GM18867 (cell line): ENCODE results near the gene OR6F1.
"Not testable (repeated sequence)": the region's sequence is repeated elsewhere in the genome, so short reads cannot be mapped to it uniquely, and the experiment has no call there.

ENCODE experiments used
- ATAC-seq: cut with Tn5 transposase; IDR thresholded peaks from one replicate; pipeline ENCODE4 v1.9.1; 2021; ENCODE audit warnings: mild to moderate bottlenecking, moderate library complexity; ENCODE audit not compliant: unreplicated experiment

OR6F1 gene

GRCh38 chr1:247716546-247716945 is at the start of gene OR6F1:
Gene OR6F1 (minus strand): TSS chr1:247716646. CDS start chr1:247712755, 3,891 bp downstream.
- no peak for ATAC-seq

DNA sequence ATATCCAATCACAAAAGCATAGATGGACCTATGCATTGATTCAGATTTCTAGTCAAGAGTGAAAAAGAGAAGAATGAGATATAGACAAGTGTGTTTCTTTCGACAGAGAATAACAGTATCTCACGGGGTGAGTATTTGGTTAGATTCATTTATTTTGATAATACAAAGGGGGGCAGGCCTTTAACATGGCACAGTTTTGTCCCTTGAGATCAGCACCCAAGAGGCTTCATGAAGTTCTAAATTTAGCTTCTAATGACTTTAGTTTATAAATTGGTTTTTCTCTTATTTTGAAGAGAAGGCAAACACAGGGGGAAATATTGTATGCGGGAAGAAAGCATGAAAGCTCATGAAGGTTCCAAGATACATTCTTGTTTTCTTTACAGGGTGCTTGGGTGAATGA is 44.0 kb upstream of the OR6F1 start, which contains the start of gene OR1C1:
TSS of gene OR1C1 (minus strand) at position 101 of the 400 bp plus-strand sequence. CDS start 2,150 bp downstream, outside the sequence.
- ATAC-seq, result no peak

- ATAC-seq, result not testable (repeated sequence)
These were observed 37.9 kb upstream of the OR6F1 start for GRCh38 chr1:247754311-247754710.

- no peak for ATAC-seq
These were observed 33.4 kb upstream of the OR6F1 start for GRCh38 chr1:247749870-247750269.

DNA sequence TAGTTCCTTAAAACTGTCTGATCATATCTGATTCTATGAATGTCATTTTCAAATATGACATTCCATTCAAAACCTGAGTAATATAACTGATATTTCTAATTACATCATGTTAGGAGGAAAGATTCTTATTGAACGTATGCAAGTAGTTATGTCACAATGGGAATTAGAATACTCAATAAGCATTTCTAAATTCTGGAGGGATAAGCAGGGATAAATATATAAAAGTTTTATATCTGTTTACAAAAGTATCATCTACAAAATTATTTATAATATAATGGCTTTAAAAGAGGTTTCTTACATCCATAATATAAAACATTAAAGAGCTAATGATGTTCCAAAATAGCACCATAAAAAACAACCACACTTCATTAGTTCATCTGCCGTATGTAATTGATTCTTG is 31.6 kb upstream of the OR6F1 start, which contains the start of gene OR14A2:
TSS of gene OR14A2 (minus strand) at position 101 of the 400 bp plus-strand sequence.
- no peak for ATAC-seq

DNA sequence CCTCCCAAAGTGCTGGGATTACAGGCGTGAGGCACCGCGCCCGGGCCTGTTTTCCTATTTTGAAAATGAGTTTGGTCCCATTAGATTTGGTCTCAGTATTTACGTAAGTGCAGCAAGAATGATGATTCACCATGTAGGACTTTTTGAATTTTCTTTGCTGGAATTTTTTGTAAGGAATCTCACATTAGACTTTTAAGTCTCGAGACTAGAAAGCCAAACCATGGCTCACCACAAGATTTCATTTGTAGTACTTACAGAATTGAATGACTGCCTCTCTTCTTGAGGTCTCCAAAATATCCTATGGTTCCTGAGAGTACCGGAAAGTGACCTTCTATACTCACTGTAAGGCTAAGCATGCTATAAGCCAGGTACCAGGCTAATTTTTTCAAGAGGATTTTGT is 31.2 kb upstream of the OR6F1 start:
- no peak for ATAC-seq

- no peak for ATAC-seq
These were observed 30.0 kb upstream of the OR6F1 start for GRCh38 chr1:247746391-247746935.

DNA sequence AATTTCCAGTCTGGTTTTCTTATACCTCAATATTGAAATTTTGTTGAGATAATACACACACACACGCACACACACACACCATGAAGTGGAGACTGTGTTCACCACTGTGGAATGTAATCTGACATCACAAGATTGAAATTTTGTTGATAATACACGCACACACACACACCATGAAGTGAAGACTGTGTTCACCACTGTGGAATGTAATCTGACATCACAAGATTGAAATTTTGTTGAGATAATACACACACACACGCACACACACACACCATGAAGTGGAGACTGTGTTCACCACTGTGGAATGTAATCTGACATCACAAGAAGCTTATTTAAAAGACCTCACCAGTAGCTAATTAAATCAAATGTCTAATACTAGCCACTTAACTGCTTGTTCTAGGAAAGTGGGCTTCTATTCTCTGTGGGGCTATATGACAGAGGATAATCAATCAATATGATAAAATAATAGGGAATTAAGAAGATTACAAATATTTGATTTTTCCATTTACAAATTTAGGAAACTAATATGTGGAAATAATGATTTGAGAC is 25.8 kb upstream of the OR6F1 start:
- not testable (repeated sequence) for ATAC-seq

DNA sequence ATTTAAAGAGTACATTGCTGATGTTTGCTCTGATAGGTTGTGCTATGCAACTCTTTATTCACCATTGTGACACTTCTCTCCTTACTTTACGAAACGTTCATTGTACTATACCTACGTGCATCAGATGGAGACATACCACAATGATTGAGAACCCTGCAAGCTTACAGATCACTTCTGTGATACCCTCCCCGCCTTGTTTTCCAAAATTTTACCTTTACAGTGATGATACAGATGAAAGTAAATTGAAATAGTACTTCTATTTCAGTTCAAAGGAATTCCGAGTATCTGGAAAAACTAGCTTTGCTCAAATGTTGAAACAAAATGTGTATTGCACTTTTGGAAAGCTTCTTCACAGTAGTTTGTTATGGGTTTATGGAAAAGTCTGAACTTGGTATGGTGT is 25.3 kb upstream of the OR6F1 start:
- no peak for ATAC-seq

DNA sequence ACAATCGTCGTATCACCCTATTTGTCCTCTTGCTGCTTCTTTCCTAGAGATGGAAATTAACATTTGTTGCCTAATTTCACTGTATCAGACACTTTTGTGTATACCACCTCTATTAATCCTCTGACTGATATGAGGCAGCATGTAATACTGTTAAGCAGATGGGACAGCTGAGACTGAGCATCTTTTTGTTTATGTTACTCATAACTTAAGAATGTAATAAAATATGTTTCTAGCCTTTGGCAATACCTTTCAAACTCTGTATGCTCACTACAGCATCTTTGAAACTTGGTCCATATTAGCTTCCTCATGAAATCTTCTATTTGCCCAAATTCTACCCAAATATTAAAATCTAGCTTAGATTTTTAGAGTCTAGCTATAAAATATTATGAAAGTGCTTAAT is 24.3 kb upstream of the OR6F1 start:
- no peak for ATAC-seq

- no peak for ATAC-seq
These were observed 21.9 kb upstream of the OR6F1 start, which contains the start of gene OR14K1 for GRCh38 chr1:247738315-247738714. Gene OR14K1 (plus strand): TSS chr1:247738615. CDS start chr1:247738615, 0 bp downstream.

DNA sequence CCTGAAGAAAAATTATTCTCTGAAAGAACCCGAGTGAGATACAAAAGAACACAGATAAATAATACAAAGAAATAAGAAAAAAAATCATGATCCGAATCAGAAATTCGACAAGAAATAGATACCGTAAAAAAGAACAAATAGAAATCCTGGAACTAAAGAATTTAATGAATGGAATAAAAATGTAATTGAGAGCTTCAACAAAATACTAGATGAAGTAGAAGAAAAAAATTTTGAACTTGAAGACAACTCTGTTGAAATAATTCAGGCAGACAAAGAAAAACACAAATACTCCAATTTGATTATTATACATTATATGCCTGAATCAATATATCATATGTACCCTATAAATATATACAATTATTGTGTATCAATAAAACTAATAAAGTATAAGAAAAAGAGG is 4.8 kb upstream of the OR6F1 start:
- ATAC-seq, result no peak

DNA sequence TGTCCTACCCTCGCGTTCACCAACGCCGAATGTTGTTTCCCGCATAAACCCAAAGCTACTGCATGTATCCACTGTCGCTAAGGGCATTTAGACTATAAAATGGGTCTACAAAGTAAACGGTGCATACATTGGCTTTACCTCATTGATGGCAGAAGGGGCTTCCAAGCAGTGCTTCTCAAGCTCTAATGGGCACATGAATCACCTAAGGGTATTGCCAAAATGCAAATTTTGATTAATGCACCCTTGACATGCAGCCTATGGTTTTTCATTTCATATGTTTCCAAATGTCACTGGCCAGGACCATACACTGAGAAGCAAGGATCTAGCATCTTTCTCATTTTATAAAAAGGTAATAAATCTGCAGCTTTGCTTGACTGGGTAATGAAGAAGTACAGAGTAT is 2.7 kb downstream of the OR6F1 start:
- ATAC-seq, result no peak

GRCh38 chr1:247710681-247711080 is 5.8 kb downstream of the OR6F1 start:
- ATAC-seq, result not testable (repeated sequence)

- no peak for ATAC-seq
These were observed 15.1 kb downstream of the OR6F1 start for GRCh38 chr1:247701338-247701737.

DNA sequence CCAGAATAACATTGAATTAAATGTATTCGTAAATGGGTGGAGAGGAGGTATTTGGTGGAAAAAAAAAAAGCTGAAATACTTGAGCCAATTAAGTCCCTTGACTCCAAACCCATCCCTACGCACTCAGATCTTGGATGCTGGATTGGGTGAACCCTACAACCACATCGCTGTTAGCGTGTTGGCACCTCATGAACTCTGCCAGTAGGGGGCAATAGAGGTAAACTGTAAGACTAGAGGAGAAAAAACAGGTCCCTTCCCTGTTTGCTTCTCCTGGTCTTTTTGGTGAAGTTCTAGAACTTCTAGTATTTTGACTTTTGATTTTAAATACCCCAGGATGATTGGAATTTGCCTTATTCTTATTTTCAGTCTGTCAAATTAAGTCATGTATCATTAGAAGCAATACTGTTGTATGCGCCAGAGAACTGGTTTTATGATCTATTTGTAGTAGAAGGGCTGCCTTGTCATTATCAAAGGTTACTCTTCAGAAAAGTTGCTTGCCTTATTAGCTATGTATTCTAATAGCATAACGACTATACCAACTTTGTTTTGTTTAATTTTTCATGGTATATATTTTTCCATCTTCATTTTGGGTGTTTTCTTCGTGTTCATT is 35.1 kb downstream of the OR6F1 start:
- ATAC-seq, result peak; percentile 94

GRCh38 chr1:247680171-247680570 is 36.3 kb downstream of the OR6F1 start:
- no peak for ATAC-seq

DNA sequence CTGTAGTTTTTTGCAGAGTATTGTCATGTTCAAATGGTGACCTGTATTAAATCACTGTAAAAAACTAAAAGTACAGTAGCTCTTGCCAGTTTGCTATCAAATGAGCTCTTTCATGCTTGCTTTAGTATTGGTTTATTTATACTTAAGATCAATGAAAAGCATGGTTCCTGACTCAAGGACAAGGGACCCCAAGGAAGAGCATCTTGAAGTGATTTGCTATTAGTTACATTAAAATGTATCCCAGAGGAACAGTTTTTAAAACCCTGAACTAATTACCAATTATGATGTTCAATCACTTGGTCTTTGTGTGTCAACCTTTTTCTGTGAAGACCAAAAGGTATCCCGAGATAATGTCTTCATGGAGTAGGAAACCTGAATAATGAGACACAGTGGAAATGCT is 36.8 kb downstream of the OR6F1 start, which contains the start of gene OR13G1:
TSS of gene OR13G1 (minus strand) at position 101 of the 400 bp plus-strand sequence. CDS start 6,698 bp downstream, outside the sequence.
- no peak for ATAC-seq

GRCh38 chr1:247669225-247669624 is 47.2 kb downstream of the OR6F1 start:
- no peak for ATAC-seq
